HG03354 (cell line): ENCODE data around the gene SMC1B.
"Not testable (repeated sequence)": the region's sequence is repeated elsewhere in the genome, so short reads cannot be mapped to it uniquely, and the experiment has no call there.

ENCODE experiments used
- ATAC-seq: cut with Tn5 transposase; IDR thresholded peaks from one replicate; pipeline ENCODE4 v1.9.1; 2021; ENCODE audit warnings: mild to moderate bottlenecking; ENCODE audit not compliant: unreplicated experiment, poor library complexity, severe bottlenecking

Gene SMC1B

GRCh38 chr22:45309422-45310227 lies 103.8 kb downstream of the SMC1B start, which contains the start of gene FAM118A:
Gene FAM118A, plus strand, starts transcription at chr22:45309934. Its CDS starts 12,446 bp downstream, at chr22:45322380.
- peak; percentile 79 for ATAC-seq

DNA sequence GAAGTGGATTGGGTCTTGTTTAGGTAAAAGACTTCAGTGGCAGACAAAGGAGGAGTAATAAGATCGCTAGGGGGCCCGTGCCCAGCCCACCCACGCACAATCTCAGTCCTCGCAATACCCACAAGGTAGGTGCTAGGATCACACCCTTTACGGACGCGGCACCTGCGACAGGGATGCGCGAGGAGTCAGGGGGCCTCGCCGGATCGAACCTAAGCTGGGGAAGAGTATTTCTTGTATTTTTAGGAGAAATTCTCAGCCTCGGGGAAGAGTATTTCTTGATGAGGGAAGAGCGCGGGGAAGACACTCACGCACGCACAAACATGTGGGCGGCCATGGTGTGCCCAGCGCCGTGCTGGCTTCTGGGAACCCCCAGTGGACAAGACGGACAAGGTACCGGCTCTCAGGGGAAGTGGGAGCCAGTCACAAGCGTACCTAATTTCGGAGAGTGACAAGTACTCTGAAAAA lies 104.4 kb downstream of the SMC1B start:
- ATAC-seq: no peak

DNA sequence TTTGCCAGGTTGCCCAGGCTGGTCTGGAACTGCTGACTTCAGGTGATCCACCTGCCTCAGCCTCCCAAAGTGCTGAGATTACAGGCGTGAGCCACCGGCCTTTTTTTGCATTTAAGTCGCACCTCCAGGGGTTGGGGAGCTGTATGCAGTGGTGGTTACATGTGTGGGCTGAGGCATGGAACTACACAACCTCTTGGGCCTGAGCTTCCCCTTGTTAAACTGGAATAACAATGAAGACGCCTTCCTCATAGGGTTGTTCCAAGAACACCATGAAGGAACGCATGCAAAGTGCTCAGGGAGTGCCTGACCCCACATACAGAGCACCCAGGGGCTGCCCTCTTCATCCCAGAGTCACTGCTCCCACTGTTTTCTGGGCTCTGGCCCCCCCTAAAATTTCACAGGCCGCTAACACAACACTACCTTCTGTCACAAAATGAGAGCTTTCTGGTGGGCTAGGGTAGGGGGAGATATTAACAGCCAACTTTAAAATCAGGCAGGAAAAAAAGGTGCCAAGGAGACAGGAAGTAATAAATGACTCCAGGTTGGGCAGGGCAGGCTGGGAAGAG lies 104.9 kb downstream of the SMC1B start:
- ATAC-seq: no peak

GRCh38 chr22:45306139-45306538 lies 107.3 kb downstream of the SMC1B start:
- no peak for ATAC-seq

GRCh38 chr22:45305456-45306075 lies 107.8 kb downstream of the SMC1B start:
- ATAC-seq: no peak

DNA sequence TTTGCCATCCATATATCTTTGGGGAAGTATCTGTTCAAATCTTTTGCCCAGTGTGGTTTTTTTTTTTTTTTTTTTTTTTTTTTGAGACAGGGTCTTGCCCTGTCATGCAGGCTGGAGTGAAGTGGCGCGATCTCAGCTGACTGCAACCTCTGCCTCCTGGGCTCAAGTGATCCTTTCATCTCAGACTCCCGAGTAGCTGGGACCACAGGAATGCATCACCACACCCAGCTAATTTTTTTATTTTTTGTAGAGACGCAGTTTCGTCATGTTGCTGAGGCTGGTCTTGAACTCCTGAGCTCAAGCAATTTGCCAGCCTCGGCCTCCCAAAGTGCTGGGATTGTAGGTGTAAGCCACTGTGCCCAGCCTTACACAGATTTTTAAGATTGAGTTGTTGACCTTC lies 108.4 kb downstream of the SMC1B start:
- no peak for ATAC-seq

GRCh38 chr22:45303181-45303580 lies 110.2 kb downstream of the SMC1B start:
- ATAC-seq: no peak

GRCh38 chr22:45302751-45303150 lies 110.6 kb downstream of the SMC1B start:
- no peak for ATAC-seq

DNA sequence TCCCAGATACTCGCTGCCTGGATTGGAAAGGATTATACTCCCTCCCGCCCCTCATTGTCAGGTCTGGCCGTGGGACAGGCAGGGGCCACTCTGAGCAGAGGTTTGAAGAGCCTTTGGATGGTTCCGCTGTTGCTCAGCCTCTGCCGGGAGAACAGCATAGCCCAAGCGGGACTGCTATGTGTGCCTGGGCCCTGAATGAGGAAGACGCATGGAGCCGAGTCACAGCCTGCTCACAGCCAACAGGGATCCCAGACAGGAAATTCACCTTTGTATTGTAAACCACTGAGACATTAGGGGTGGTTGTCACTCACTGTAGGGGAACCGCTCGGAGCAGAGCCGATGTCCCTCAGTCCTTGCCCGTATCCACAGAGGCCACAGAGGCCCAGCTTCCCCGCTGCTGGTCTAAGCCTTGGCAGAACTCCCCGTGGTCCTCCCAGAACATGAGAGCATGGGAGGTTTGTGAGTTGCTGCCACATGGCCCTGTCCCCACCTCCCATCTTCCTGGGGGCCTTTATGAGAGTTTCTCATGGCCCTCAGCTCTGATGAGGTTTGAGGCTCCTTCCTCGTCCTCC lies 114.4 kb downstream of the SMC1B start:
- no peak for ATAC-seq

- ATAC-seq: no peak
Observed at GRCh38 chr22:45296628-45297297, 116.6 kb downstream of the SMC1B start.

DNA sequence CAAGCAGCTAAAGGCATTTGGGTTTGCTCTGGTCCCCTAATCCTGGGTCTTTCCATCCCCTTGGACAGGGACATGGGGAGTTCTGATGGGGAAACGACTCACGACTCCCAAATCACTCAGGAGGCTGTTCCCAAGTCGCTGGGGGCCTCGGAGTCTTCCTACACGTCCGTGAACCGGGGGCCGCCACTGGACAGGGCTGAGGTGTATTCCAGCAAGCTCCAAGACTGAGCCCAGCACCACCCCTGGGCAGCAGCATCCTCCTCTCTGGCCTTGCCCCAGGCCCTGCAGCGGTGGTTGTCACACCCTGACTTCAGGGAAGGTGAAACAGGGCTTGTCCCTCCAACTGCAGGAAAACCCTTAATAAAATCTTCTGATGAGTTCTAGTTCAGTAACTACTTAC lies 117.9 kb downstream of the SMC1B start:
- ATAC-seq: no peak

DNA sequence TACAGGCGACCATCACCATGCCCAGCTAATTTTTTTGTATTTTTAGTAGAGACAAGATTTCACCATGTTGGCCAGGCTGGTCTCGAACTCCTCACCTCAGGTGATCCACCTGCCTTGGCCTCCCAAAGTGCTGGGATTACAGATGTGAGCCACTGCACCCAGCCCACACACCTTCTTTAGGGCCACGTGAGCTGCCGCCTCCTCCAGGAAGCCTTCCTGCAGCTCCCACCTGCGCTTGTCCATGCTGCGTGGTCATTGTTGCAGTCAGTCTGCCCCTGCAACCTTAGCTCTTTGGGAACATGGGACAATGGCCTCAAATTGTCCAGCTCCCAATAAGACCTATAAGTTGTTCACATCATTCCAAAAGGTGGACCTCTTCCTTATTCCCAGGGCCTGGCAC lies 118.4 kb downstream of the SMC1B start:
- ATAC-seq: not testable (repeated sequence)
